ENCODE data around the gene ZNF354C.

The ZNF354C gene

DNA sequence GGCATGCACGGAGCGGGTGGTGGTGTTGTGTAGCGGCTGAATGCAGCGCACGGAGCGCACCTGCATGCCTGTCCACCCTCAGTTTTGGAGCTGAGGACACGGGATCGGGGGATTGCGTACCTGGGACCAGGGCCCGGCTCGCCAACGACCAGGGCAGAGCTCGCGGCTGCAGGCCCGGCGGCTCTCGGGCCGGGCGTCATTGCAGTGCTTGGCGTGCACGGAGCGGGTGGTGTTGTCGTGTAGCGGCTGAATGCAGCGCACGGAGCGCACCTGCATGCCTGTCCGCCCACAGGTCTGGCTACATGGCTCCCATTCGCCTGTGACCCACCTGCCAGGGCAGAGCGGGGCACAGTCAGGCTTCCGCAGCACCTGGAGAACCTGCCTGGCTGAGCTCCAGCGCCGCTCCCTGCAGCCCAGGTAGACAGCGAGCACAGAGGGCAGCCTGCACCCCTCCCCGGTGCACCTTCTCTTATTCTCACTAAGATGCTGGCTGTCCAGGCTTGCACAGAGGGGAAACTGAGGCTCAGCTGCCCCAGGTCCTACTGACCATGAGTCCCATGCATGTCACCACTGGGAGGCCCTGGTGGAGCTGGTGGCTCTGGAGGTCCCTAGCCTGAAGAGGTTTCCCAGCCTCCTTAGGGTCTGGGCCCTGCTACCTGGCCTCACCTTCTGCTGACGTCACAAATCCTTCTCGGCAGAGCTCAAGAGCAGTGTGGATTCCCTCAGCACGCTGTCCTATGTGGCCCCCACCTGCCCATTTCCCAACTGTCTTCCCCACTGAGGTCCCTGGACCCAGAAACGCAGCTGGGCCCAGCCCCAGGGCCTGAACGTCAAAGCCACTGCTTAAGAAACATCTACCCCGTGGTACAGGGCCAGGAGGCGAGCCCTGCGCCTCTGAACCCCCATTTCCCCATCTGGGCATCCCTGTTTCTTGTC is 64.9 kb downstream of the ZNF354C start:
- H3K27ac ChIP-seq, result no peak overlapping the region
- TF ChIP-seq, protein P1, sequence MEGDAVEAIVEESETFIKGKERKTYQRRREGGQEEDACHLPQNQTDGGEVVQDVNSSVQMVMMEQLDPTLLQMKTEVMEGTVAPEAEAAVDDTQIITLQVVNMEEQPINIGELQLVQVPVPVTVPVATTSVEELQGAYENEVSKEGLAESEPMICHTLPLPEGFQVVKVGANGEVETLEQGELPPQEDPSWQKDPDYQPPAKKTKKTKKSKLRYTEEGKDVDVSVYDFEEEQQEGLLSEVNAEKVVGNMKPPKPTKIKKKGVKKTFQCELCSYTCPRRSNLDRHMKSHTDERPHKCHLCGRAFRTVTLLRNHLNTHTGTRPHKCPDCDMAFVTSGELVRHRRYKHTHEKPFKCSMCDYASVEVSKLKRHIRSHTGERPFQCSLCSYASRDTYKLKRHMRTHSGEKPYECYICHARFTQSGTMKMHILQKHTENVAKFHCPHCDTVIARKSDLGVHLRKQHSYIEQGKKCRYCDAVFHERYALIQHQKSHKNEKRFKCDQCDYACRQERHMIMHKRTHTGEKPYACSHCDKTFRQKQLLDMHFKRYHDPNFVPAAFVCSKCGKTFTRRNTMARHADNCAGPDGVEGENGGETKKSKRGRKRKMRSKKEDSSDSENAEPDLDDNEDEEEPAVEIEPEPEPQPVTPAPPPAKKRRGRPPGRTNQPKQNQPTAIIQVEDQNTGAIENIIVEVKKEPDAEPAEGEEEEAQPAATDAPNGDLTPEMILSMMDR (conservative IDR thresholded peaks at IDR 0.05), result no peak

DNA sequence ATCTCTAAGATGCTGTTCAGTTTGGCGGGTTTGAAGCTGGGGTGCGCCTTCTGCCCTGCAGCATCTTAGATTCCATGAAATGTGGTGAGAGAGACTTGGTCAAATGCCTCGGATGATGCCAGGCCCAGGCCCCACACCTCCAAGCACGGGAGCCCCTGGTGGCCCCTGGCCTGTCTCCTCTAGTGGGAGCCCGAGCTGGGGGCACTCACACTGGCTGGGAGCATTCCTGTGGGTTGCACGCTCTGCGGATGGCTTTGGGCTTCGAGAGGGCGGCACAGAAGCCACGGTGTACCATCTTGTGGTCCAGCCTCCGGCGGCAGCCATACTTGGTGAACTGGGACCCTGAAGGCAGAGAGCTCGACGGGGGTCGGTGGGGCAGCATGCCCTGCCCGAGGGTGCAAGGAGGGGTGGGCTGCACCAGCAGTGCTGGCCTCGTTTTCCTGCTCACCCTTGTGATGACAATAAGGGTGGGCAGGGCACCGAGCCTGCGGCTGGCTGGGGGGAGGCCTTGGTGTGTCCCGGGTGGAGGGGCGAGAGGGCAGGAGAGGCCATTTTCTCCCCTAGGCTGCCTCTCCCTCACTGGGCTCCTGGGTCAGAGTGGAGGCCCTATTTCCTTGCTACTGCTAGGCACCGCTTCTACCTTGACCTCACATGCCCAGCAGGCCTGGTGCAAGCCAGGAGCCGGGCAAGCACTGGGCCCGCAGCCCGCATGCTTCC is 65.8 kb downstream of the ZNF354C start:
- TF ChIP-seq, protein P1 (conservative IDR thresholded peaks at IDR 0.05), result no peak
- H3K27ac ChIP-seq, result no peak overlapping the region

- H3K27ac ChIP-seq, result no peak overlapping the region
- TF ChIP-seq, protein P1 (conservative IDR thresholded peaks at IDR 0.05), result no peak
These were observed 66.4 kb downstream of the ZNF354C start for GRCh38 chr5:179126506-179126991.

- no peak overlapping the region for H3K27ac ChIP-seq
- TF ChIP-seq, protein P1 (conservative IDR thresholded peaks at IDR 0.05), result no peak
These were observed 67.2 kb downstream of the ZNF354C start for GRCh38 chr5:179127136-179128040.

- TF ChIP-seq, protein P1 (conservative IDR thresholded peaks at IDR 0.05), result no peak
- no peak overlapping the region for H3K27ac ChIP-seq
These were observed 67.8 kb downstream of the ZNF354C start for GRCh38 chr5:179128041-179128365.

- H3K27ac ChIP-seq, result no peak overlapping the region
- TF ChIP-seq, protein P1 (conservative IDR thresholded peaks at IDR 0.05), result no peak
These were observed 68.8 kb downstream of the ZNF354C start for GRCh38 chr5:179128976-179129375.

All from VCaP (cell line).